Calu3 (cell line): Measurements from ENCODE around the gene CAP2. TPM values are rescaled to one million over a fixed set of nuclear protein-coding genes. Genes with fewer than 3 reads are reported as not detected.

Experiments
- BruUV-seq: library from RNA; stranded (reverse); fragments of 400-500 nt; replicated peaks from 2 replicates; lab custom pipeline; 2021; lab: Mats Ljungman, UMichigan
- CTCF ChIA-PET: fragments of 300-600 bp; sonication (Branson Sonifier 250); formaldehyde crosslinking; loops from one replicate; lab custom pipeline; 2022; ENCODE audit warnings: antibody characterized with exemption; lab: Charles Lee
- DNase-seq: peaks from one replicate; pipeline ENCODE4 v3.0.0; 2022
- H3K27ac Mint-ChIP-seq: one replicate; pipeline ENCODE4 v1.8.0; 2022; ENCODE audit warnings: mixed read lengths; ENCODE audit not compliant: unreplicated experiment
- H3K27me3 Mint-ChIP-seq: one replicate; pipeline ENCODE4 v1.8.0; 2022; ENCODE audit warnings: mixed read lengths; ENCODE audit not compliant: unreplicated experiment
- H3K36me3 Mint-ChIP-seq: one replicate; pipeline ENCODE4 v1.8.0; 2022; ENCODE audit warnings: mild to moderate bottlenecking, moderate library complexity, mixed read lengths; ENCODE audit not compliant: insufficient read depth, unreplicated experiment
- H3K4me1 Mint-ChIP-seq: one replicate; pipeline ENCODE4 v1.8.0; 2022; ENCODE audit warnings: mild to moderate bottlenecking, low read depth, mixed read lengths; ENCODE audit not compliant: unreplicated experiment
- H3K4me3 Mint-ChIP-seq: one replicate; pipeline ENCODE4 v1.8.0; 2022; ENCODE audit warnings: mild to moderate bottlenecking, low read depth, moderate library complexity, mixed read lengths; ENCODE audit not compliant: unreplicated experiment
- H3K9me3 Mint-ChIP-seq: one replicate; pipeline ENCODE4 v1.8.0; 2022; ENCODE audit warnings: low read depth, mixed read lengths; ENCODE audit not compliant: unreplicated experiment
- intact Hi-C: fragments of 100-400 bp; cut with micrococcal nuclease; formaldehyde crosslinking; loops from one replicate; pipeline ENCODE4 v1.10.0; 2022; ENCODE audit not compliant: unreplicated experiment
- total RNA-seq: library from RNA; stranded (reverse); gene quantifications from 2 replicates; pipeline ENCODE4 v1.2.3, GENCODE V29; 2022
- TF ChIP-seq, protein P1 (sequence below): fragments of 200-600 bp; IDR thresholded peaks from one replicate; pipeline ENCODE4 v1.8.0; 2022; ENCODE audit warnings: antibody characterized with exemption; ENCODE audit not compliant: unreplicated experiment

Gene CAP2
- total RNA-seq, 1 experiment from 2014 or later = 15.7 TPM

DNA sequence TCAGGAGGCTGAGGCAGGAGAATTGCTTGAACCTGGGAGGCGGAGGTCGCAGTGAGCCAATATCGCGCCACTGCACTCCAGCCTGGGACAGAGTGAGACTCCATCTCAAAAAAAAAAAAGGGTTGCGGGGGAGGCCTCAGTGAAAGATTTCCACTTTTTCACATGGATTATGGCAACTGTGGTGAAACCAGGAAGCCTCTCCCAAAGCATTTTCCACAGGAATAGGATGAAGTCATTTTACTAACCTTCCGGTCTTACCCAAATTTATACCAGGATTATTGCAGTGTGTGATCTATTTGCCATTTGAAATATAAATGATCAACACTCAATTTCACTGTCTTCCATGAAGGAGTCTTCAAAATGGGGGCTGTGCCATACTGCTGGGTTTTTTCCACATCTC lies 113.1 kb downstream of the CAP2 start:
- TF ChIP-seq, protein P1, sequence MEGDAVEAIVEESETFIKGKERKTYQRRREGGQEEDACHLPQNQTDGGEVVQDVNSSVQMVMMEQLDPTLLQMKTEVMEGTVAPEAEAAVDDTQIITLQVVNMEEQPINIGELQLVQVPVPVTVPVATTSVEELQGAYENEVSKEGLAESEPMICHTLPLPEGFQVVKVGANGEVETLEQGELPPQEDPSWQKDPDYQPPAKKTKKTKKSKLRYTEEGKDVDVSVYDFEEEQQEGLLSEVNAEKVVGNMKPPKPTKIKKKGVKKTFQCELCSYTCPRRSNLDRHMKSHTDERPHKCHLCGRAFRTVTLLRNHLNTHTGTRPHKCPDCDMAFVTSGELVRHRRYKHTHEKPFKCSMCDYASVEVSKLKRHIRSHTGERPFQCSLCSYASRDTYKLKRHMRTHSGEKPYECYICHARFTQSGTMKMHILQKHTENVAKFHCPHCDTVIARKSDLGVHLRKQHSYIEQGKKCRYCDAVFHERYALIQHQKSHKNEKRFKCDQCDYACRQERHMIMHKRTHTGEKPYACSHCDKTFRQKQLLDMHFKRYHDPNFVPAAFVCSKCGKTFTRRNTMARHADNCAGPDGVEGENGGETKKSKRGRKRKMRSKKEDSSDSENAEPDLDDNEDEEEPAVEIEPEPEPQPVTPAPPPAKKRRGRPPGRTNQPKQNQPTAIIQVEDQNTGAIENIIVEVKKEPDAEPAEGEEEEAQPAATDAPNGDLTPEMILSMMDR = no peak
- intact Hi-C loops = no loop called here
- no peak overlapping the region for H3K4me3 Mint-ChIP-seq
- H3K4me1 Mint-ChIP-seq = no peaks in the 10 kb centered on the region
- no peaks in the 10 kb centered on the region for H3K9me3 Mint-ChIP-seq
- DNase-seq = no peak
- CTCF ChIA-PET = no interaction called here
- peaks cover 6% of the 10 kb centered on the region for H3K36me3 Mint-ChIP-seq
- H3K27ac Mint-ChIP-seq = no peak overlapping the region
- BruUV-seq = no TSS peak
- no peaks in the 10 kb centered on the region for H3K27me3 Mint-ChIP-seq

DNA sequence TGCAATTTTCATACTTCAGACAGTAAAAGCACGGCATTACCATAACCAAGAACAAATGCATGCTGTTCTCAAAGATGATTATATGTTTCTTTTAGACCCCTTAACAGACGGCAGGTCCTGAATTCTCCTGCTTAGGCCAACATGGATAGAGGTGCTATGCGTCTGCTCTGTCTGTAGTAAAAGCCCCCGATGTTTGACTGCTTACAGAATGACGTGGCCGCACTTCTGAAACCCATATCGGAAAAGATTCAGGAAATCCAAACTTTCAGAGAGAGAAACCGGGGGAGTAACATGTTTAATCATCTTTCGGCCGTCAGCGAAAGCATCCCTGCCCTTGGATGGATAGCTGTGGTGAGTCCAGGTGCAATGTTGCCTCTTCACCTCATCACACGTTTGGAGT lies 113.6 kb downstream of the CAP2 start:
- Mint-ChIP-seq H3K27me3 (no peaks in the 10 kb centered on the region), H3K4me1 (no peaks in the 10 kb centered on the region), H3K9me3 (no peaks in the 10 kb centered on the region), H3K4me3 (no peak overlapping the region), H3K36me3 (peaks cover 6% of the 10 kb centered on the region), H3K27ac (no peak overlapping the region)
- no TSS peak for BruUV-seq
- TF ChIP-seq, protein P1 = no peak
- intact Hi-C loops = no loop called here
- no peak for DNase-seq
- CTCF ChIA-PET = no interaction called here

DNA sequence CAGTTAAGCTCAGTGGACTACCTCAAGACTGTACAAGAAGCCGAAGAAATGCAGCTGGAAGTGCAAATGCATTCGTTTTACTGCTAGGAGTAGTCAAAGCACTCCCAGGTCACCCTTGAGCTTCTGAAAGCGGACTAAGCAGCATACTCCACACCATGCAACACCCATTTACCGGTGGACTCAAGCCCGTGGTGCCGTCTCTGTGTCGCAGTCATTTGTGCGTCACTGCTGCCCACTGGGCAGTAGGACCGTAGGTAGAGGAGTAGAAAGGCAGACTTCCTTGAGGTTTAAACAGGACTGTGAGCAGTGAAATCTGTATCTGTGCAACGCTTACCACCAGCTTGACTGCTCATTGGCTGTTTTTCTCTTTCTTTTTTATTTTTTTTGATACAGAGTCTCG lies 117.7 kb downstream of the CAP2 start:
- intact Hi-C loops = no loop called here
- Mint-ChIP-seq H3K9me3 (no peaks in the 10 kb centered on the region), H3K4me1 (no peaks in the 10 kb centered on the region), H3K4me3 (no peak overlapping the region), H3K27me3 (no peaks in the 10 kb centered on the region), H3K27ac (no peak overlapping the region), H3K36me3 (peaks cover 6% of the 10 kb centered on the region)
- no peak for DNase-seq
- BruUV-seq = no TSS peak
- CTCF ChIA-PET = no interaction called here
- TF ChIP-seq, protein P1 = no peak

DNA sequence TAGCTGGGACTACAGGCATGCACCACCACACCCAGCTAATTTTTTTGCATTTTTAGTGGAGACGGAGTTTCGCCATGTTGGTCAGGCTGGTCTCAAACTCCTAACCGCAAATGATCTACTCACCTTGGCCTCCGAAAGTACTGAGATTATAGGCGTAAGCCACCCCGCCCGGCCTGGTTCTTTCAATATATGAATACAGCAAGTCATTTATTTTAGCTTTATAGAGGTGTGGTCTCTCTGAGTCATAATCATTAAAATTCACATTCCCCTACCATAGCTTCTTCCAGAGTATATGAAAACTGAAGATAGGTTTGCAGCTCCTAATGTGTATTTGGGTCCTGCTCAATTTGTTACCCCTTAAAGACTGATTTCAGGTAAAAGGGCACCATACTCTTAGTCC lies 118.2 kb downstream of the CAP2 start:
- Mint-ChIP-seq H3K9me3 (no peaks in the 10 kb centered on the region), H3K4me1 (no peaks in the 10 kb centered on the region), H3K4me3 (no peak overlapping the region), H3K36me3 (peaks cover 6% of the 10 kb centered on the region), H3K27me3 (no peaks in the 10 kb centered on the region), H3K27ac (no peak overlapping the region)
- BruUV-seq = no TSS peak
- intact Hi-C loops = no loop called here
- CTCF ChIA-PET = no interaction called here
- no peak for DNase-seq
- TF ChIP-seq, protein P1 = no peak
